Osteocyte (in vitro differentiated cells): ENCODE results near the gene LRRC27. TPM values are rescaled to one million over a fixed set of nuclear protein-coding genes. Genes with fewer than 3 reads are reported as not detected.

ENCODE experiments used
- DNase-seq: peaks from one replicate; pipeline ENCODE4 v3.0.0; 2021; ENCODE audit warnings: mixed read lengths; ENCODE audit not compliant: unreplicated experiment; ENCODE audit errors: extremely low spot score
- H3K27ac Mint-ChIP-seq: one replicate; pipeline ENCODE4 v1.8.0; 2021; ENCODE audit warnings: mild to moderate bottlenecking, mixed read lengths; ENCODE audit not compliant: unreplicated experiment
- H3K27me3 Mint-ChIP-seq: one replicate; pipeline ENCODE4 v1.8.0; 2021; ENCODE audit warnings: mixed read lengths; ENCODE audit not compliant: unreplicated experiment
- H3K36me3 Mint-ChIP-seq: one replicate; pipeline ENCODE4 v1.8.0; 2021; ENCODE audit warnings: mixed read lengths; ENCODE audit not compliant: unreplicated experiment
- H3K4me1 Mint-ChIP-seq: one replicate; pipeline ENCODE4 v1.8.0; 2021; ENCODE audit warnings: mixed read lengths; ENCODE audit not compliant: unreplicated experiment
- H3K4me3 Mint-ChIP-seq: one replicate; pipeline ENCODE4 v1.8.0; 2021; ENCODE audit warnings: mild to moderate bottlenecking, moderate library complexity, mixed read lengths; ENCODE audit not compliant: unreplicated experiment
- H3K9me3 Mint-ChIP-seq: one replicate; pipeline ENCODE4 v1.8.0; 2021; ENCODE audit warnings: mixed read lengths; ENCODE audit not compliant: unreplicated experiment
- CTCF ChIP-seq: fragments of 200-600 bp; sonication (generic); IDR thresholded peaks from 2 replicates; pipeline ENCODE4 v1.5.0; 2021; ENCODE audit warnings: antibody characterized with exemption, mild to moderate bottlenecking, moderate library complexity
- total RNA-seq: library from RNA; stranded (reverse); gene quantifications from 2 replicates; pipeline ENCODE4 v1.2.1, GENCODE V29; 2021

Gene LRRC27
- total RNA-seq, 1 donor from 2014 or later = 18.9 TPM

GRCh38 chr10:132368881-132369635, 37.1 kb downstream of the LRRC27 start:
- no peak for DNase-seq
- no peak overlapping the region for H3K4me3 Mint-ChIP-seq
- no peaks in the 10 kb centered on the region for H3K27me3 Mint-ChIP-seq
- no peaks in the 10 kb centered on the region for H3K9me3 Mint-ChIP-seq
- H3K4me1 Mint-ChIP-seq = no peaks in the 10 kb centered on the region
- peaks cover 30% of the 10 kb centered on the region for H3K36me3 Mint-ChIP-seq
- H3K27ac Mint-ChIP-seq = no peak overlapping the region
- TF ChIP-seq CTCF = no peak

- H3K9me3 Mint-ChIP-seq = no peaks in the 10 kb centered on the region
- H3K4me1 Mint-ChIP-seq = no peaks in the 10 kb centered on the region
- no peak for TF ChIP-seq CTCF
- peaks cover 30% of the 10 kb centered on the region for H3K36me3 Mint-ChIP-seq
- H3K27me3 Mint-ChIP-seq = no peaks in the 10 kb centered on the region
- H3K4me3 Mint-ChIP-seq = no peak overlapping the region
- no peak overlapping the region for H3K27ac Mint-ChIP-seq
- DNase-seq = no peak
Measured at GRCh38 chr10:132369636-132370185, 37.7 kb downstream of the LRRC27 start.

- Mint-ChIP-seq H3K4me3 (no peak overlapping the region), H3K27ac (no peak overlapping the region), H3K9me3 (no peaks in the 10 kb centered on the region), H3K4me1 (no peaks in the 10 kb centered on the region), H3K36me3 (peaks cover 26% of the 10 kb centered on the region), H3K27me3 (no peaks in the 10 kb centered on the region)
- no peak for TF ChIP-seq CTCF
- no peak for DNase-seq
Measured at GRCh38 chr10:132370426-132371340, 38.7 kb downstream of the LRRC27 start.

GRCh38 chr10:132371641-132372081, 39.7 kb downstream of the LRRC27 start:
- no peak overlapping the region for H3K27ac Mint-ChIP-seq
- no peaks in the 10 kb centered on the region for H3K27me3 Mint-ChIP-seq
- peaks cover 24% of the 10 kb centered on the region for H3K36me3 Mint-ChIP-seq
- no peaks in the 10 kb centered on the region for H3K9me3 Mint-ChIP-seq
- DNase-seq = no peak
- no peak overlapping the region for H3K4me3 Mint-ChIP-seq
- no peaks in the 10 kb centered on the region for H3K4me1 Mint-ChIP-seq
- TF ChIP-seq CTCF = peak; percentile 36
